A673 (cell line): ENCODE data around the gene TAGLN2. TPM values are rescaled to one million over a fixed set of nuclear protein-coding genes. Genes with fewer than 3 reads are reported as not detected.

ENCODE experiments used
- BruUV-seq: library from RNA; stranded (reverse); fragments of 400-500 nt; replicated peaks from 2 replicates; lab custom pipeline; 2021; lab: Mats Ljungman, UMichigan
- CTCF ChIA-PET: fragments of 300-600 bp; sonication (Branson Sonifier 250); formaldehyde crosslinking; loops from one replicate; lab custom pipeline; 2022; ENCODE audit warnings: antibody characterized with exemption; lab: Charles Lee
- POLR2A ChIA-PET: fragments of 300-600 bp; sonication (Branson Sonifier 250); formaldehyde crosslinking; loops from one replicate; lab custom pipeline; 2022; ENCODE audit warnings: antibody characterized with exemption; ENCODE audit not compliant: low non-redundant PET; lab: Charles Lee
- DNase-seq: peaks from one replicate; pipeline ENCODE4 v3.0.0-alpha.2; 2015; ENCODE audit warnings: low spot score
- H3K27ac ChIP-seq: fragments of 200-600 bp; sonication (generic); 2 replicates; pipeline ENCODE4 v1.5.1; 2016; ENCODE audit warnings: mixed run types, low read depth, mild to moderate bottlenecking, mixed read lengths, antibody characterized with exemption, low read length; ENCODE audit not compliant: poor library complexity, severe bottlenecking
- H3K27me3 ChIP-seq: fragments of 200-600 bp; sonication (generic); replicated peaks from 2 replicates; pipeline ENCODE4 v1.6.1; 2017; ENCODE audit warnings: mixed run types, low read depth, mild to moderate bottlenecking, mixed read lengths, antibody characterized with exemption, low read length; ENCODE audit not compliant: insufficient read depth, poor library complexity
- H3K36me3 ChIP-seq: fragments of 200-600 bp; sonication (generic); 2 replicates; pipeline ENCODE4 v1.6.1; 2016; ENCODE audit warnings: mixed run types, mild to moderate bottlenecking, mixed read lengths, antibody characterized with exemption, low read length; ENCODE audit not compliant: insufficient read depth, poor library complexity, severe bottlenecking
- H3K4me1 ChIP-seq: fragments of 200-600 bp; sonication (generic); 2 replicates; pipeline ENCODE4 v1.6.1; 2017; ENCODE audit warnings: mixed run types, mild to moderate bottlenecking, mixed read lengths, antibody characterized with exemption, low read length; ENCODE audit not compliant: insufficient read depth, poor library complexity, severe bottlenecking
- H3K4me3 ChIP-seq: fragments of 200-600 bp; sonication (generic); 2 replicates; pipeline ENCODE4 v1.5.1; 2016; ENCODE audit warnings: low read depth, mixed run types, mild to moderate bottlenecking, mixed read lengths, low read length; ENCODE audit not compliant: poor library complexity, severe bottlenecking
- H3K9me3 ChIP-seq: fragments of 200-600 bp; sonication (generic); 2 replicates; pipeline ENCODE4 v1.6.1; 2016; ENCODE audit warnings: mixed run types, low read depth, mild to moderate bottlenecking, mixed read lengths, antibody characterized with exemption, low read length; ENCODE audit not compliant: poor library complexity, severe bottlenecking
- CTCF ChIP-seq: fragments of 300-800, 200-600 bp; sonication (generic); conservative IDR thresholded peaks from 2 replicates; pipeline ENCODE4 v1.5.1; 2017; ENCODE audit warnings: low read depth, mild to moderate bottlenecking, antibody characterized with exemption, low read length, moderate library complexity, mixed read lengths
- EZH2 ChIP-seq: fragments of 200-600 bp; sonication (generic); IDR thresholded peaks from 2 replicates; pipeline ENCODE4 v1.6.1; 2017; ENCODE audit warnings: borderline replicate concordance, low read depth, mild to moderate bottlenecking, mixed read lengths, antibody characterized with exemption, low read length; ENCODE audit not compliant: poor library complexity, severe bottlenecking
- intact Hi-C: fragments of 100-400 bp; cut with micrococcal nuclease; formaldehyde crosslinking; loops from one replicate; pipeline ENCODE4 v1.10.0; 2022; ENCODE audit not compliant: unreplicated experiment
- total RNA-seq: library from RNA; stranded (reverse); gene quantifications from 2 replicates; pipeline ENCODE4 v1.2.3, GENCODE V29; 2021

Gene TAGLN2
- total RNA-seq, 1 experiment from 2014 or later, result 198 TPM

GRCh38 chr1:159914252-159915018 is 10.9 kb downstream of the TAGLN2 start:
- BruUV-seq, result no TSS peak
- peaks cover 15% of the 10 kb centered on the region for H3K4me1 ChIP-seq

GRCh38 chr1:159913451-159914192 is 11.7 kb downstream of the TAGLN2 start:
- peak; percentile 38 for DNase-seq
- no peak for TF ChIP-seq EZH2
- no peak for TF ChIP-seq CTCF
- no peaks in the 10 kb centered on the region for H3K9me3 ChIP-seq
- no peak overlapping the region for H3K4me3 ChIP-seq
- no peaks in the 10 kb centered on the region for H3K27me3 ChIP-seq
- ChIA-PET POLR2A (no interaction called here), CTCF (no interaction called here)
- peaks cover 5% of the 10 kb centered on the region for H3K36me3 ChIP-seq
- peaks cover 15% of the 10 kb centered on the region for H3K4me1 ChIP-seq
- no TSS peak for BruUV-seq
- intact Hi-C loops, result no loop called here
- no peak overlapping the region for H3K27ac ChIP-seq

More at GRCh38 chr1:159914252-159915018, 10.9 kb downstream of the TAGLN2 start:
- no peak for DNase-seq
- POLR2A ChIA-PET, result no interaction called here
- intact Hi-C loops, result no loop called here
- TF ChIP-seq CTCF (no peak), EZH2 (no peak)
- Histone ChIP-seq H3K9me3 (no peaks in the 10 kb centered on the region), H3K36me3 (peaks cover 13% of the 10 kb centered on the region), H3K4me3 (no peak overlapping the region), H3K27me3 (no peaks in the 10 kb centered on the region), H3K27ac (no peak overlapping the region)
- CTCF ChIA-PET, result interaction anchor here (0.7 kb wide), 1 partner anchor 15 kb away, joined by 5 read pairs; the partner anchor contains the start of gene CFAP45

- no peak overlapping the region for H3K27ac ChIP-seq
- intact Hi-C loops, result no loop called here
- H3K9me3 ChIP-seq, result no peaks in the 10 kb centered on the region
- ChIA-PET POLR2A (no interaction called here), CTCF (no interaction called here)
- no peaks in the 10 kb centered on the region for H3K36me3 ChIP-seq
- H3K4me1 ChIP-seq, result peaks cover 11% of the 10 kb centered on the region
- no TSS peak for BruUV-seq
- no peaks in the 10 kb centered on the region for H3K27me3 ChIP-seq
- DNase-seq, result no peak
- TF ChIP-seq EZH2 (no peak), CTCF (no peak)
- H3K4me3 ChIP-seq, result no peak overlapping the region
Observed at GRCh38 chr1:159911326-159912070, 13.8 kb downstream of the TAGLN2 start.
